Pulmonary artery endothelial cell (primary cell): ENCODE data around the gene ZBTB7C. TPM values are rescaled to one million over a fixed set of nuclear protein-coding genes. Genes with fewer than 3 reads are reported as not detected.

ENCODE experiments used
- DNase-seq: peaks from one replicate; pipeline ENCODE4 v3.0.0-alpha.2; 2011; ENCODE audit warnings: low read depth, low spot score
- total RNA-seq: library from RNA; depleted of rRNA; stranded (reverse); fragments of >200 nt; gene quantifications from 2 replicates; pipeline ENCODE4 v1.2.3, GENCODE V29; 2014

ZBTB7C gene
- total RNA-seq, 1 donor from 2014 or later: not detected

DNA sequence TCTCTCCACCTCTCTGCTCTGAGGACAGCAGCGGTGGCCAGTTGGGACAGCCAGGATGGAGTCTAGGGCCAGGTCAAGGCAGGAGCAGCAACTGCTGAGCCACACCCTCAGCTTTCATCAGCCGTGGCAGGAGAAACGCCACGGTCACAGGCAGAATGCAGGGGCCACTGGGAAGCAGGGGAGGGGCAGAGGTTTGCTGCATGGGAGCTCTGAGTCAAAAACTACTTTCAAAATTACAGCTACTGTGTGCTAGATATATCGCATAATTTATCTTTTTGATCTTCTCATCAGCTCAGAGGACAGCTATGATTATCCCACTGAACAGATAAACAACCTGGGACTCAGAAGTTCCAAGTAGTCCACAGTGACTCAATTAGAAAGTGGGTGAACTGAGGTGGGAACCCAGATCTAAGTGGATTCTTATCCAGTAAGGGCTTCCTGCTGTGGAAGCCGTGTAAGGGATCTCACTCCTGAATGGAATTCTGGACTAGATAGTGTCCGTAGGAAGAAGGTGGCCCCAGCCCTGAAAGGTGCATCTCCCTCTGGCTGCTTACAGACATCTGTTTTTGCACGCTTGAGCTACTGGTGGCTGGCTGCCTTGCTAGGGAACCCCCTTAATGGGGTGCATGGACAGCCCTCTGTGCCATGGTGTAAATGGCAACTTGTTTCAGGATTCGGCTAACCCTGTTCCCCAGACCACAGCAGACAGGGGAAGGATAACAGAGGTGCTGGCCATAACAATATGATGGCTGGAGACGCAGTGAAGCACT lies 284.1 kb downstream of the ZBTB7C start:
- no peak for DNase-seq

DNA sequence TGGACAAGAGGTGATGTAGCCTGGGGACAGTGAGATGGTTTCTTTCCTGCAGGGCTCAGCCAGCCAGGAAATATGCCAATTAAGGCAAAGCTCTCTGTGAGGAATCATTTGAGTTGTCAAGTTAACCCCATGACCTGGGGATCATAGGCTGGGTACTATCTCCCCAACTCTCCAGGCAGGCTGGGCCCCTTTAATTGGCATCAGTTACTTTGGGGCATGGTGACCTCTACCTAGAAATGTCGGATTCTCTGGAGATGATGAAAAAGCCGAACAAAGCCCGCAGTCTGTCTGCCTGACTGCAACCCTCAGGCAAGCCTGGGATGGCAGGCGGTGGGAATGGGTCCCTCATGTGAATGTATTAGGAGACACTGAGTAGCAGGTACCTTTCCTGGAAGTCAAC lies 285.2 kb downstream of the ZBTB7C start:
- no peak for DNase-seq

DNA sequence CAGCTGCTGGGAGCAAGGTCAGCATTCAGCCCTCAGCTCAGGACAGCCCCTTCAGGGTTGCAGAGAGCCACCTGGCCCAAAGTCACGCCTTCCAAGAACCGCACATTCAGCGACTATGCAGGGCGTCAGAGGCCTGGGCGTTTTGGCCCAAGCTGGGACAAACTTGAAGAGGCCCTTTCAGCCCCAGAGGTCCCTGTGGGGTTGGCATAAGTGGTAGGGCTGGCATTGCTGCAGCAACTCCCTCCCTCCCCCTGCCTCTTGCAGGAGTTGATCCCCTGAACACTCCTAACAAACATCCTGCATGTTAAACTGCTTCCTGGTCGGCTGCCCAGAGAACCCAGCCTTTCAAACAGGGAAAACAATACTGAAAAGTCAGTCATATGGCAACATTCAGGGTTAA lies 285.9 kb downstream of the ZBTB7C start:
- DNase-seq: no peak

DNA sequence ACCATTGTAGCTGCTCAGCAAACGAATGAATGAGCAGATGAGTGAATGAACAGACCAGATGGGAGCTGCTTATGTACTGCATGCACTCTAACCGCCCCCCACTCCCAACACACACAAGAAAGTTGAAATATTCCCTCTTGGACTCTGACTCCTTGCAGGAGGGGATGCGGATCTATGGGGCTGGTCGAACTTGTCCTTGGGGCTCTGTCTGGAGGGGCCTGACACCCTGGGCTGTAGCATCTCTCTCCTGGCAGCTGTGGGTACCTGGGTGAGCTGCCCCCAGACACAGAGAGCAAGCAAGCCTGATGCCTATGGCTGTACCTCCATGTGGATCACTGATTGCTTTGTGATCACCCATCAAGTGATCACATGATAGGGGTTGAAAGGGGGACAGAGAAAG lies 286.4 kb downstream of the ZBTB7C start:
- DNase-seq: no peak

DNA sequence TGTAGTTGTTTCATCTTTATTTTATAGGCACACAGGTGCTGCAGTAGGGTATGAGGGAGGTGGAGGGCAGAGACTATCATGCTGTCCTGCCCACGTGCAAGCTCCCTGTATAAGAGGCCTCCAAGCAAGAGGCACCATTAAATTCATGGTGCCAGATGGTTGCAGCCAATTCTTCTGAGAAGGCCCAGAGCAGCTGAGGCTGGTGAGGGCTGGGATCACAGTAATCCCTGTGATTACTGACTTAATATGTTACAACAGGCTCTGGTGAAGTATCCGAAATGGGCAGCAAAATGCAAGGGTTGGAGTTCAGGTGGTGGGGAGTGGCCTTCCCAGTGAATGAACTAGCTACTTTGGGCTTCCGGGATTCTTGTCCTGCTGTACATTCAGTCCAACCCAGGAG lies 286.8 kb downstream of the ZBTB7C start:
- DNase-seq: no peak

DNA sequence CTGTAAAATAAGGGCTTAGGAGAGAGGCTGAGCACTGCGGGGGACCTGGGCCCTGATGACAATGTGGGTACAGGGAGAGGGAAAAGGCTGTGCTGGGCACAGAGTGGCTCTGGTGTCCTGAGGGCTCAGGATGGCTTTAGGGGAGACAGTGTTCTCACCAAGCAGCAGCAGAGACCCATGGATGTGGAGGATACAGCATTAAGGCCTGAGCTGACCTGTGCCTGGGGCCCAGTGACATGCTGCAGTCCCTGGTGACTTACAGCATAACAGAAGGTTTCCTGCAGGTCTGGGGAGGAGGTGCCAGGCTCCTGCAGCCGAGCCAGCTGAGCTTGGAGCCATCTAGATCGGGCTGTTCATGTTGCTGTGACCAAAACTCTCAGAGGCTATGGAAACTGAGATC lies 287.4 kb downstream of the ZBTB7C start:
- DNase-seq: no peak

DNA sequence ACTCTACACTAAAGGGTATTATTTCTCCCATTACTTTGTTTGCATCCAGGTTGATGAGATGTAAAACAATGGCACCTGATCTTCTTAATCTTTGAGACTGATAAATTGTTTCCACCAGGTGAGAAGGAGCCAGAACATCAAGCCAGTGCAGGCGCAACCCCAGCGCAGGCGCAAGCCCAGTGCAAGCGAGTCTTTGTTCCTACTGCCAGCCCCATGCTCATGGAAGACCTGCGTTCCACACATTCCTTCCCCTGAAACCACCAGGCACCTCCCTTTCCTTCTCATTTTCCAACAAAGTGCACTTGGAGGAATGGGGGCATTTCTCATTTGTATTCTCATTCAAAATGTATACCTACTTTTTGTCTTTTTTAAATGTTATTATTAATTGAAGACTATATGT lies 290.0 kb downstream of the ZBTB7C start:
- DNase-seq: no peak

DNA sequence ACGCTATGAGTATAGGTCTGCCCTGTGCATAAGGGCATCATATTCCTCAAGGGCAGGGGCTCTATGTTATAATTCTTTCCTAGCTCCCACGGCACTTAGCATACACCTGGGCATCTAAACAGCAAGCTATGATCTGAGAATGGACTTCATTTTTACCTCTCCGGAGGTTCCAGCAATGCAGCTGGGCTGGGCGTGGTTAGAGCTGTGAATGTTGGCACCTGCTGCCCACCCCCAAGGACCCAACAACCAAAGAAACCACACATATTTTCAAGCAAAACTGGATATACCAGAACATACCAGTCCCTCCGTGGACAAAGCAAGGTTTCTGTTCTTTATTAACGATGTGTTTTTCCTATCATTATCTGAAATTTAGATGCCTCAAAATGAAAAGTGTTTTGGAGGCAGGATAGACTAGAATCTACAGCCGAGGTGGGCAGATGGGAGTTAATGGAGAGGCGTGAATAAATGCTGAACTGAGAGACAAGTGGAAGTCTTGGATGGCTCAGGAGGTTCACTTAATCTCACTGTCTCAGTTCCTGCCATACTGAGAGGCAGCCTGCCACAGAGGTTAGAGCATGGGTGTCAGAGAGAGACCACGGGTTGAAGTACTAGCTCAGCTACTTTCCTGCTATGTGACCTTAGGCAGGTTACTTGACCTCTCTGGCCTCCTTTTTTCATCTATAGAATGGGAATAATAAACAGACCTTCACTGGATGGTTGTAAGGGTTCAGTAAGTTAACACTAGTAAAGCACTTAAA lies 292.1 kb downstream of the ZBTB7C start:
- no peak for DNase-seq

DNA sequence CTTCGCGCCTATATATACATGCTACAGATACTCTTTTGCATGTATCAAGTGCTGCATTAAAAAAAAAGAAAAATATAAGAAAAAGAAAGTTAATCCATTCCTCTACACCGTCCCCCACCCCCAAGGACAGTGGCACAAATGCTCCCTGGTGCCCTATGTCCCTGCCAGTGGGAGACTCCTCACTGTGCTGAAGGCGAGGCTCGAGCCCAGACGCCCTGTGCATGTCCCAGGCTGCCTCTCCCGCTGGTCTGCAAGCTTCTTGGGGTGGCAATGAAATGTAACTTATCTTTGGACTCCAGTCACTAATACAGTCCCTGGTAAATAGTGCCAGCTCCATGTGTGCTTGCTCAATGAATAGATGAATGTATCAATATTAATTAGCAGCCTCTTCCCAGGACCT lies 293.2 kb downstream of the ZBTB7C start:
- no peak for DNase-seq

DNA sequence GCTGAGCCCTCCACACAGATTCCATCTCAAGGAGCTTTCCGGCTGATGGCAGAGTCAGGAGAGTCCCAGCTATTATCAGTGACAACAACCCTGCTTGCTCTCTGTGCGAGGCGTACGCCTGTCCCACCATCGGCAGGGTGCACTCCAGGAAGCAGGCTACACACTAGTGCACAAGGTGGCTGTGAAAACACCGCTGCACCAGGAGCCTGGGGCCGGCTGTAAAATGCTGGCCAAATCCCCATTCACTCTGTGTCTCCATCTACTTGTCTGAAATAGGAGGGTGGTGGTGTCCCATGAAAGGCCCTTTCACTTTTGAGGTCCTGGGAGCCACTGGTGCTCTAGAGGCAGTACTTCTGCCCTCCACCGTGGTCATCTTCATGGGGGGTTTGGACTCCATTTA lies 295.5 kb downstream of the ZBTB7C start:
- no peak for DNase-seq

DNA sequence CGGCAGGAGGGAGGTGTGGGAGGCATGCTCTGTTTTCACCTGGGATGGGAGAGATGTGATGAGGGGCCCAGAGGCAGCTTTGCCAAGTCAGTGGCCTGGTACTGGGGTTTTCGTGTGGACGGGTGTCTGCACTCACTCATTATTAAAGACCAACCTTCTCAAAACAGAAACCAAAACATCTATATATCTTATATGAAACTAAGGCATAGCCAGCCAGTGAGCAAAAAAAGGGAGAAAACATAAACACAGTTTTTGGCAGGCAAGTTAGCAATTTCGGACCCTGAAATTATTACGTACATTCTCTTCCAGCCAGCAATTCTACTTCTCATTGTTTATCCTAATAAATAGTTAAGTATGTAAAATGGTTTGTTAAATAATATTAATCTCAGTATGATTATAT lies 297.6 kb downstream of the ZBTB7C start:
- no peak for DNase-seq

DNA sequence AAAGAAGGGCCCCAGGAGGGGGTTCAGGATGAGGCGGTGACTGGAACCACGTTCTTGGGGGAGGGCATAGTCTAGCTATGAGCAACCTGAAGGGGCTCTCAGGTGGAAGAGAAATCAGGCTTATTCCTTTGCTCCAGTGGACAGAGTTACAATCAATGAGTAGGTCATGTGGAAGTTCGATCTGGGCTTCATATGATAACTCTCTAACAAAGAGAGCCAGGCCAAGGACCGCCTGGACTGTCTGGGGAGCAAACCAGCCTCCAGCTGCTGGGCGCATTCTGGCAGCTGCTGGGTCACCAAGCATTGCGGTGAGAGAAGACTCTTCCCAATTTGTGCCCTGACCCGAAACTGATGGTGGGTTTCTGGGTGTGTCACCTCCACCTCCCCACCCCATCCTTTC lies 298.4 kb downstream of the ZBTB7C start:
- DNase-seq: no peak

DNA sequence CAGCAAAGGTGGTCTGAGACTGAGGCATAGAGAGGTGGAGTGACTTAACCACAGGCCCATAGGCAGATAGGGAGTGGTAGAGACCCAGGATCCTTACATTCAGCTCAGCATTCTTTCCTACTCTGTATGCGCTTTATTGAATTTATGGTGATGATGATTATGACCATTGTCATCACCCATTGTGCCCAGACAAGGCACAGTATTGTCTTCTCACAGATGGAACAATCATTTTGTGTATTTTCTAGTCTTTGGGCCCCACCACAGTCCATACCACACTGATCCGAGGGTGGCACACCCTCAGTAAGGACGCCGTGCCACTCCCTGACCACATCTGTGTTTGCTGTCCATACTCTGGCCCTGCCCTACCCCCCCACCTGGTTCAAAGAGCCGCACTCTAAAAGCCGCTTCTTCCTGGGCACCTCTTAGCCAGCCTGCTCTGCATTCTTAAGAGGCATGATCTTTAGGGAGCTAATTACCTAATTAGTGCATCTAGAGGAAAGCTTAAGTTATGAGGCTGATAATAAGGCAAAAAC lies 299.2 kb downstream of the ZBTB7C start:
- DNase-seq: no peak

DNA sequence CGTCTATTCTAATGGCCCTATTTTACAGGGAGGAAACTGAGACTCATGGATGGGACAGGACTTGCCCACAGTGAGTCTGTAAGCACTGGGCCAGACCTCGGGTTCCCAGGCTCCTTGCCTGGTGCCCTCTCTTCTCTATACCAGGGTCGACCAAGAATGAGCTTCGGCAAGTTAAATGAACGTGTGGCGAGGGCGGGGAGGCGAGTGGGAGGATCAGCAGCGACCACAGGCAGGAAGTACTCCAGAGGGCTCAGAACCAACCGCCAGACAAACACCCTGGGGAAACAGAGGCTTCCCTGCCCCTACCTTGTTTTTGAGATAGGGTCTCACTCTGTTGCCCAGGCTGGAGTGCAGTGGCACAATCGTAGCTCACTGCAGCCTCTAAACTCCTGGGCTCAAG lies 301.0 kb downstream of the ZBTB7C start:
- DNase-seq: no peak

DNA sequence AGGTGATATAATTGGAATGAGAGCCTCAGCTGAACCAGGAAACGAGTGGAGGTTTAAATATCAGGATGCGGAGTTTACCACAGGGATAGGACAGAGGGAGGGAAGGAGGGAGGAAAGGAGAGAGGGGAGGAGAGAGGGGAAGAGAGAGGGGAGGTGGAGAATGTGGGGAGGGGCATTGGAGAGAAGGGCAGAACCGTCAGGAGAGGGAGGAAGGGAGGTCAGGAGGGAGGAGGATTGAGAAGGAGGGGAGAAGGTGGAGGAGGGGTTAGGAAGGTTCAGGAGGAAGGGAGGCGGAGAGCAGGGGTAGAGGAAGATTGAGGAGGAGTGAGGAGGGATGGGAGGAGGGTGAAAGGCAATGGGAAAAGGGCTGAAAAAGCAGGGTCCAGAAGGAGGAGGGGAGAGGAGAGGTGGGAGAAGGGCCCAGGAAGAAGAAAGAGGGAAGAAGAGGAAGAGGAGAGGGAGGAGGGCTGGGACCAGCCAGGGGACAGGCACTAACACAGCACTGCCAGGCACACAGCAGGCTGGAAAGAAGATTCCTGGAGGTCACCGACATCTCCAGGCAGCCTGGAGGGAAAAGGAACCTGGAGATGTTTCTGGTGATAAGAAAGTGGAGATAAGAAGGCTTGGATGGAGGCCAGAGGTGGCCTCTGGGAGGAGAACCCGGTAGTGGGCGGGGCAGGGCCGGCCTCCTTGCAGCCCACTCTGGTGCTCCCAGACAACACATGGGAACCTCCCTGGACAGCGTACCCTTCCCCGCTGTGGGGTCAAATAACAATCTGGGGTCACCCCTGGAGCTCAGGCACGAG lies 302.0 kb downstream of the ZBTB7C start:
- no peak for DNase-seq

DNA sequence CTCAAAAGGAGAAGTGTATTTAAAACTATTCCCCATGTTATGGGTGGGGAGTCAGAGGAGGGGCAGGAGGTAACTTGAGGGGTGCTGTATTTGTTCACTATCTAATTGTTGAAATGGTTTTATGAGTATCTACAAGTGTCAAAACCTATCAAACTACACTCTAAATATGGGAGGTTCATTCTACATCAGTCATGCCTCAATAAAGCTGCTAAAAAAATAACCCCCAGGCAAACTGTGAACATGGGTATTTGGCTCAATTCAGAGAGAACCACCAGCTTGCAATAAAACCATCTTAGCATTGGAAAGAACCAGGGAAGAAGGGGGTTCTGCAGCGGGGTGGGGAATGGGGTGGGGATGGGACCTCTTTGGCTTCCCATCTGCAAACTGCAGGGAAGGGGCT lies 302.7 kb downstream of the ZBTB7C start:
- DNase-seq: no peak

DNA sequence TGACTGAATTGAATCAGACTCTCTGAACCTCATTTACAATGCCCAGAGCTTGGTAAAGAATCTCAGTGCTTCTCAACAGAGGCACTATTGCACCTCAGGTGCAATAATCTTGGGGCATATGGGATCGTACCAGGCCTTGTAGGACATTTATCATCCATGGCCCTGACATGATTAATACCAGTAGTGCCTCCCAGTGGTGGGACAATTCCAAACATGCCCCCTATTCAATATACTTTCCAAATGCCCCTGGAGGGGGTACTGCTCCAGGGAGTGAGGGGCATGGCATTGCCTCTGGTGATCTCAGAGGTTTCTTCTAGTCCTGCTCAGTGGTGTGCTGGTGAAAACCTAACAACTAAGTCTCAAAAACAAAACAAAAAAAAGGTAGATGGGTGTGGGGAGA lies 303.9 kb downstream of the ZBTB7C start:
- no peak for DNase-seq

DNA sequence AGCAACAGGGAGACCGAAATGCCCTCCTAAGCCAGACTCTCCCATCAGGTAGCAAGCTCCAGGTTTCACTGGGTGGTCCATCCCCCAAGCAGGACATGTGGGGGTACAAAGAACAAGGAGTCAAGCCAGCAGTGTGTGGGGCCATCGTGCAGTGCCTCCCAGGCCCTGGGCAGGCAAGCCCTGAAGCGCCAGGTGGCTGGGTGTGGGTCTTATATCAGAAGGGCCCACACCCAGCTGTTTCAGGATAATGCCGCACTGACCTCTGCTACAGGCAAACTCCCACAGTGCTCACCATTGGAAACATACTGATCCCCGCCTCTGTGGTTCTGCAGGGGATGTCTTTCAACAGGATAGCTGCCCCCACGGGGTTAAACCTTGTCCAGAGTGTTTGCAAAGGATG lies 304.5 kb downstream of the ZBTB7C start:
- DNase-seq: no peak

DNA sequence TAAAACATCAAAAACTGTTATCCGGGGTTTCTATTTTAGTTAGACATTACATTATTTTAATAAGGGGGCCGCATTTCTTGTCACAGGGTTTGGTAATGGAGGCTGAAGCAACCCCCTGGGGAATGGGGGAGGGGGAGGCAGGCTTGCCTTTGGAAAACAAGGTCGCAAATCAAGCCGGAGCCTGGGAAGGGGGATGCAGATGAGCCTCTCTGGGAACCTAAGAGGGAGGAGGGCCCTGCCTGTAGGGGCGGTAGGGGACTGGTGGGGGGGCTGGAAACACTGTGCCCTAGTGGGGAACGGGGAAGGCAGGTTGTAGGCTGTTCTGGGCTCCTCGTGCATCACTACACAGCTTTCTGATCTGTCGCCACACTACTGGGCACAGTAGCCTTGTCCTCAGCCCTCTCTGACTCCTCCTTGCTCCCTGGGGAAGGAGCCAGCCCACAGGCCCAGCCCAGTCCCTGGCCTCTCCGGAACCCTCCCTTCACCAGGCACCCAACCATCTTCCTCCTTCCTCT lies 308.5 kb downstream of the ZBTB7C start:
- DNase-seq: no peak

DNA sequence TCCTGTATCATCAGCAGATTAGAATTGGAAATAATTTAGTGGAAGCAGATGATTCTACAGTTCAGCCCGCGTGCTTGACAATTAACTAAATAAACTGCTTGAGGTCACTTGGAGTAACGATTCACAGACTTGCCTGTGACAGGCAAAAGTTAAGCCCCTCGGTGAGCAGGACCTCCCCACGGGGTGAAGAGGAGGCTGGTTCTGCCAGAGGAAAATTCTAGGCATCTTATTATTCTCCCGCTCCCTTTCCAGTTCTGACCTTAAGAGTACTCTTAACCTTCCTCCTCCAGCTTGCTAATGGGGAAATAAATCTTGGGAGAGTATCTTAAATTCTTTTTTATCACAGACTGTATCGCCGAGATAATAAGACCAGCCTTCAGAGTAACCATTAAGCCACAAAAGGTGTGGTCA lies 309.0 kb downstream of the ZBTB7C start:
- DNase-seq: no peak

DNA sequence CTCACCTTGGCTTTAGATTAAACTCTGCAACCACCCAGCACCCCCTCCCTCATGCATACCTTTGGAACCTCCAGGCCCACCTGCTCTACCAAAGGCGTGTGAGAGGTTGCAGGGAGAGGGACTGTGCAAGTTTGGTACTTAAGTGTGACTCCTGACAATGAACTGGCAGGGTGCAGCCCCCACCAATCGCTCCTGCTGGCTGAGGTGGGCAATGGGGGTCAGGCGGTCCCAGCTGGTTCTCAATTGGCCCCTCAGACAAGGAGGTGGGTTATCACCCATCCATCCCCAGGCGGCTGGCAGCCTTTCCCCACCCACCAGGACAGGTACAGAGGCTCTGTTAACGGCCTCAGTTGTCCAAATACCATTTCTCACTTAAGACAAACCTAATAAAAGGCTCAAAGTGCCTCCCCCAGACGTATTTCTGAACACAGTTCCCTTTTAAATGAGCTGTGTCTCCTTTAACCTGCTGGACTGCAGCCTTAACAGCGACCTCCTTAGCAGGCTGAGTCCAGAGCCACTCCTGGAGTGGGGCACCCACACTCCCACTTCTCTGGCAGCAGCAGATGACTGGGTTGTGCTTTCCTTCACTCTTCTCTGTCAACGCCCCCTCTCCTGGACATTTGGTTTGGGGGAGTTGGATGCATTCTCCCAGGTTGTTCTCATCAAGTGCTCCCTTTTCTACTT lies 309.6 kb downstream of the ZBTB7C start:
- DNase-seq: no peak
